MCF 10A (cell line): Measurements from ENCODE around the gene SCAPER. TPM values are rescaled to one million over a fixed set of nuclear protein-coding genes. Genes with fewer than 3 reads are reported as not detected.

Experiments used
- BruUV-seq: library from RNA; stranded (reverse); fragments of 400-500 nt; replicated peaks from 2 replicates; lab custom pipeline; 2021; lab: Mats Ljungman, UMichigan
- CTCF ChIA-PET: fragments of 300-600 bp; sonication (Branson Sonifier 250); formaldehyde crosslinking; extraction: SDS; loops from one replicate; lab custom pipeline; 2021; ENCODE audit warnings: antibody characterized with exemption, inconsistent platforms; lab: Yijun Ruan, JAX
- POLR2A ChIA-PET: fragments of 300-600, 350-650 bp; sonication (Branson Sonifier 250); formaldehyde crosslinking; extraction: SDS; loops from one replicate; lab custom pipeline; 2020; ENCODE audit warnings: antibody characterized with exemption, inconsistent platforms; lab: Yijun Ruan, JAX
- DNase-seq: peaks from one replicate; pipeline ENCODE4 v3.0.0-alpha.2; 2018; ENCODE audit not compliant: unreplicated experiment
- H3K27ac Mint-ChIP-seq: one replicate; pipeline ENCODE4 v1.8.0; 2022; ENCODE audit warnings: mild to moderate bottlenecking, low read depth, mixed read lengths; ENCODE audit not compliant: unreplicated experiment
- H3K27me3 Mint-ChIP-seq: one replicate; pipeline ENCODE4 v1.8.0; 2022; ENCODE audit warnings: mixed read lengths; ENCODE audit not compliant: insufficient read depth, unreplicated experiment
- H3K36me3 Mint-ChIP-seq: one replicate; pipeline ENCODE4 v1.8.0; 2022; ENCODE audit warnings: mild to moderate bottlenecking, moderate library complexity, mixed read lengths; ENCODE audit not compliant: insufficient read depth, unreplicated experiment
- H3K4me1 Mint-ChIP-seq: one replicate; pipeline ENCODE4 v1.8.0; 2022; ENCODE audit warnings: mixed read lengths; ENCODE audit not compliant: insufficient read depth, unreplicated experiment
- H3K4me3 Mint-ChIP-seq: one replicate; pipeline ENCODE4 v1.8.0; 2022; ENCODE audit warnings: mild to moderate bottlenecking, moderate library complexity, mixed read lengths; ENCODE audit not compliant: unreplicated experiment
- H3K9me3 Mint-ChIP-seq: one replicate; pipeline ENCODE4 v1.8.0; 2022; ENCODE audit warnings: mixed read lengths; ENCODE audit not compliant: unreplicated experiment
- CTCF ChIP-seq: fragments of 200-600 bp; IDR thresholded peaks from one replicate; pipeline ENCODE4 v1.8.0; 2022; ENCODE audit warnings: antibody characterized with exemption, mild to moderate bottlenecking; ENCODE audit not compliant: unreplicated experiment
- intact Hi-C: fragments of 100-400 bp; cut with micrococcal nuclease; formaldehyde crosslinking; loops from 2 replicates; pipeline ENCODE4 v1.14.1; 2022
- total RNA-seq: library from RNA; stranded (reverse); gene quantifications from 2 replicates; pipeline ENCODE4 v1.2.3, GENCODE V29; 2022

SCAPER gene
- total RNA-seq, 1 experiment from 2014 or later = 9.5 TPM

- Mint-ChIP-seq H3K27ac (no peak overlapping the region), H3K27me3 (peaks cover 55% of the 10 kb centered on the region), H3K36me3 (peaks cover 10% of the 10 kb centered on the region), H3K9me3 (no peaks in the 10 kb centered on the region), H3K4me3 (no peak overlapping the region), H3K4me1 (no peaks in the 10 kb centered on the region)
- no peak for TF ChIP-seq CTCF
- BruUV-seq = no TSS peak
- POLR2A ChIA-PET = no interaction called here
- intact Hi-C loops = no loop called here
- CTCF ChIA-PET = no interaction called here
- DNase-seq = no peak
Measured at GRCh38 chr15:76342382-76343201, 562.5 kb downstream of the SCAPER start.

- intact Hi-C loops = no loop called here
- Mint-ChIP-seq H3K36me3 (peaks cover 10% of the 10 kb centered on the region), H3K4me1 (no peaks in the 10 kb centered on the region), H3K4me3 (peak overlapping the region; percentile 67), H3K27ac (no peak overlapping the region), H3K27me3 (peaks cover 55% of the 10 kb centered on the region), H3K9me3 (no peaks in the 10 kb centered on the region)
- BruUV-seq = no TSS peak
- no peak for DNase-seq
- POLR2A ChIA-PET = no interaction called here
- CTCF ChIA-PET = no interaction called here
- TF ChIP-seq CTCF = no peak
Measured at GRCh38 chr15:76342058-76342381, 563.1 kb downstream of the SCAPER start.

GRCh38 chr15:76341366-76342057, 563.6 kb downstream of the SCAPER start:
- BruUV-seq = no TSS peak
- no peak for TF ChIP-seq CTCF
- Mint-ChIP-seq H3K4me1 (no peaks in the 10 kb centered on the region), H3K27ac (no peak overlapping the region), H3K4me3 (peak overlapping the region; percentile 67), H3K27me3 (peaks cover 55% of the 10 kb centered on the region), H3K36me3 (peaks cover 10% of the 10 kb centered on the region), H3K9me3 (no peaks in the 10 kb centered on the region)
- no peak for DNase-seq
- ChIA-PET POLR2A (no interaction called here), CTCF (no interaction called here)
- intact Hi-C loops = no loop called here

- H3K4me3 Mint-ChIP-seq = peak overlapping the region; percentile 75
- ChIA-PET CTCF (interaction anchor here (0.7 kb wide), 1 partner anchor 1310 kb away, joined by 3 read pairs; no protein-coding TSS in a partner anchor), POLR2A (no interaction called here)
- peaks cover 55% of the 10 kb centered on the region for H3K27me3 Mint-ChIP-seq
- intact Hi-C loops = no loop called here
- H3K4me1 Mint-ChIP-seq = no peaks in the 10 kb centered on the region
- no peak for TF ChIP-seq CTCF
- H3K36me3 Mint-ChIP-seq = peaks cover 10% of the 10 kb centered on the region
- H3K9me3 Mint-ChIP-seq = no peaks in the 10 kb centered on the region
- BruUV-seq = no TSS peak
- H3K27ac Mint-ChIP-seq = no peak overlapping the region
- DNase-seq = no peak
Measured at GRCh38 chr15:76340803-76341365, 564.3 kb downstream of the SCAPER start.
